C4-2B (cell line): ENCODE results near the gene H6PD.

Experiments
- H3K27ac ChIP-seq: fragments of 450-650 bp; 2 replicates; pipeline ENCODE4 v1.5.1; 2017
- ZFX ChIP-seq: fragments of 450-650 bp; IDR thresholded peaks from 2 replicates; pipeline ENCODE4 v1.6.1; 2017
- TF ChIP-seq, protein P1 (sequence below): fragments of 450-650 bp; conservative IDR thresholded peaks from 2 replicates; pipeline ENCODE4 v1.5.1; 2017; ENCODE audit warnings: mild to moderate bottlenecking

The H6PD gene

DNA sequence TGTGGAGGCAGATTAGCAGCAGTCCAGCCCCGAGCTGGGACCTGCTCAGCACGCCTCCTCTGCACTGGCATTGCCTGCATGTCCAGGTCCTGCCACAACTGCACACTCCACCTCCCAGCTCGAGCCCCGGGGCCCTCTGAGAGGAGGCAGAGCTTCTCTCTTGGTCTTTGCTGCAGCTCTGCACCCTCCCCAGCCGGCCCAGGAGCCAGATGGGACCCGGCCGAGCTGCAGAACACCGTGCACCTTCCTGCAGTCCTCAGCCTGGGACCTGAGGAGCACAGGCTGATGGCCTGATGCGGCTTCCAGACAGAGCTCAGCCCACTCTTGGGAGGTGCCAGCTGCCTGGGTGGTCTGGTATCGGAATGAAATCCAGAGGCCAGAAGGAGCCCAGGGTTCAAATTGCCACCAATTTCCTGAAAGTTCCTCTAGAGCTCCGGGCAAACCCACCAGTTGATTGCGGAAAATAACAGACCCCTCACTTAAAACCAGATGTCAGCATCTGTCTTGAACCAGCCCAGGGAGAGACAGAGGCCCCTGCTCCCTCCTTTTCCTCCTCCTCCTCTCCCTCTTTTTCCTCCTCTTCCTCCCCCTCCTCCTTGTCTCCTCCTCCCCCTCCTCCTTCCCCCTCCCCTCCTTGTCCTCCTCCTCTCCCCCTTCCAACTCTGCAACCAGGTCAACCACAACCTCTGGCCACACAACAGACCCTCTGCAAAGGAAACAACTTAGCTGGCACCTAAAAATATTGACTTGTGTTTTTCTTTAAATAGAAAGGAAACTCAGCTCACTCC is 47.5 kb downstream of the H6PD start:
- no peak for TF ChIP-seq ZFX
- TF ChIP-seq, protein P1, sequence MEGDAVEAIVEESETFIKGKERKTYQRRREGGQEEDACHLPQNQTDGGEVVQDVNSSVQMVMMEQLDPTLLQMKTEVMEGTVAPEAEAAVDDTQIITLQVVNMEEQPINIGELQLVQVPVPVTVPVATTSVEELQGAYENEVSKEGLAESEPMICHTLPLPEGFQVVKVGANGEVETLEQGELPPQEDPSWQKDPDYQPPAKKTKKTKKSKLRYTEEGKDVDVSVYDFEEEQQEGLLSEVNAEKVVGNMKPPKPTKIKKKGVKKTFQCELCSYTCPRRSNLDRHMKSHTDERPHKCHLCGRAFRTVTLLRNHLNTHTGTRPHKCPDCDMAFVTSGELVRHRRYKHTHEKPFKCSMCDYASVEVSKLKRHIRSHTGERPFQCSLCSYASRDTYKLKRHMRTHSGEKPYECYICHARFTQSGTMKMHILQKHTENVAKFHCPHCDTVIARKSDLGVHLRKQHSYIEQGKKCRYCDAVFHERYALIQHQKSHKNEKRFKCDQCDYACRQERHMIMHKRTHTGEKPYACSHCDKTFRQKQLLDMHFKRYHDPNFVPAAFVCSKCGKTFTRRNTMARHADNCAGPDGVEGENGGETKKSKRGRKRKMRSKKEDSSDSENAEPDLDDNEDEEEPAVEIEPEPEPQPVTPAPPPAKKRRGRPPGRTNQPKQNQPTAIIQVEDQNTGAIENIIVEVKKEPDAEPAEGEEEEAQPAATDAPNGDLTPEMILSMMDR = no peak
- H3K27ac ChIP-seq = no peak overlapping the region

DNA sequence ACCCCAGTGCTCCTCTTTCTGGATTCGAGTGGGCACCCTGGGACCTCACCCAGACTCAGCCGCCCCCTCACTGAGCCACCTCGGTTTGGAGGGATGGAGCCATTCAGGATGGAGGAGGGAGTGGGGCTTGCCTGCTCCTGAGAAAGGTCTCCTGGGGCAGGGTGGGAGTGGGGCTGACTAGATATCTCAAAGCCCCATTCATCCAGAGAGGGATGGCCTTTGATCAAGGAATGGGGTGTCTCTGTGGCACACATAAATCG is 48.1 kb downstream of the H6PD start:
- TF ChIP-seq, protein P1 = no peak
- TF ChIP-seq ZFX = no peak
- no peak overlapping the region for H3K27ac ChIP-seq

DNA sequence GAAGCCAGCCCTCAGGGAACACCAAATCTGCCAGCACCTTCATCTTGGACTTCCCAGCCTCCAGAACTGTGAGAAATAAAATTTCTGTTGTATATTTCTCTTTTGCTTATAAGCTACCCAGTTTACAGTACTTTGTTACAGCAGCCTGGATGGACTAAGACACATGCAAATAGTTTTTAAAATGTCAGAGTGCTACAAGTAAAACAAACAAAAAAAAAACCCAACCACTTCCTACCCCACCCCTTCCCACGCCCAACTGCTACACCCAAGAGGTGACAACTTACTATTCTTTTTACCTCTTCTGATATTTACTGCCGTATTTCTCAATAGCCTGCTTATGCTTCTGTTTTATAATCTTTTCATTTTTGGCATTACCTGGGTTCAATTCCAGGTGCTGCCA is 49.5 kb downstream of the H6PD start:
- H3K27ac ChIP-seq = no peak overlapping the region
- TF ChIP-seq, protein P1 = no peak
- TF ChIP-seq ZFX = no peak

DNA sequence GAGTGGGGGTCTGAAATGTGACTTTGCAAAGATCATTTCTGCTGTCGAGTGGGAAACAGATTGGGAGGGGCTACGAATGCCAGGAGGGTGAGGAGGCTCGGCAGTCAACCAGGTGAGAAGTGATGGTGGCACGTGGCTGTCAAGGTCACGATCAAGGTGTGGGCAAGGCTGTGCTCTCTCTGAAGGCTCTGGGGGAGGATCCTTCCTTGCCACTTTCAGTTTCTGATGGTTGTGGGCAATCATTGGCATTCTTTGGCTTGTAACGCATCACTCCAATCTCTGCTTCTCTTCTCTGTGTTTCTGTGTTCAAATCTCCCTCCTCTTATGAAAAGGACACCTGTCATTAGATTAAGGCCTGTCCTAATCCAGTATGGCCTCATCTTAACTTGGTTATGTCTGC is 52.0 kb downstream of the H6PD start:
- no peak overlapping the region for H3K27ac ChIP-seq
- TF ChIP-seq, protein P1 = no peak
- no peak for TF ChIP-seq ZFX

DNA sequence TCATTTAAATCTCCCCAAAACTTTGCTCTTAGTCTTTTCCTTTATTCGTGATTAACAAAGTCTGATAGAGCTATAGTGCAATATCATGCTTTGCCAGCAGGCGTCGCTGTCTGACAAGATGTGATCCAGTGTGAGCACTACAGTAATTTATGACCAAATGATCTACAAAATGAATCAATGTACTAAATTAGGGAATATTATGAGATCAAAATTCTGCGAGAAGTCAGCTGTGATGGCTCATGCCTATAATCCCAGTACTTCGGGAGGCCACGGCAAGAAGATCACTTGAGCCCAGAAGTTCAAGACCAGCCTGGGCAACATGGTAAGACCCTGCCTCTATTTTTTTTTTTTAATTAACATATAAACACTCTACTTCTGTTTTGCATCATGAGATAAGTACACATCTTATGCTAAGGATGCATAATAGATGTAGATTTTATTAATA is 54.5 kb downstream of the H6PD start:
- no peak overlapping the region for H3K27ac ChIP-seq

DNA sequence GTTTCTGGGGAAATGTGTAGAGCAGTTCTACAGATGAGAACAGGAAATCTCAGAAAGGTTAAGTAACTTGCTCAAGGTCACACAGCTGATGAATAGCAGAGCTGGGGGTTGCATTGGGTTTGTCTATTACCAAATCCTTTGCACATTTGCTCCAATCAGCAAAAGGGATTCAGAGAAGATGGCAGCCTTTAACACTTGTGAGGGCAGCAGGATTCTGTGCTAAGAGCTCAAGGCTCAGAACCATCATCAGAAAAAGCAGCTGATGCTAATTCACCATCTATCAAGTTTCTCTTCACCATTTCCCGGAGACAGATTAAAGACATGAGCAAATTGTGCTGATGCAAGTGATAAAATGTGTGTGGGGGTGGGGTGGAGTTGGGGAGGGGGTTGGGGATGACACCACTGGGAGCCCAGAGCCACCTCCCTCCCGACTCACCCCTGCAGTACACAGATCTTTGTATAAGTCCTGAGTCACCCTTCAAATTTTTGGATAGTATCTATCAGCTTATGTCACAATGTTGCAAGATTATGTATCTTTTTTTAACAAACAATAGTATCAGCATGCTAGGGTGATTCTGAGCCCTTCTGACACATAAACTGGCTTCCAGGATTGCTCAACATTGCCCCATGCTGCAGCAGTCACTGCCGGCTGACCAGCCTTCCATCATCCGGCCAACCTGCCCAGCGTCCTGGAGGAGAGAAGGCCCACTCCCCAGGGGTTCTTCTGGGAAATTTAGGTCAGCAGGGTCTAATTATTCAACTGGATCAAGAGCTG is 55.3 kb downstream of the H6PD start:
- TF ChIP-seq ZFX = no peak
- TF ChIP-seq, protein P1 = no peak
- H3K27ac ChIP-seq = no peak overlapping the region

More for the DNA sequence above, 54.5 kb downstream of the H6PD start:
- TF ChIP-seq ZFX = no peak
- TF ChIP-seq, protein P1 = peak; percentile 98

DNA sequence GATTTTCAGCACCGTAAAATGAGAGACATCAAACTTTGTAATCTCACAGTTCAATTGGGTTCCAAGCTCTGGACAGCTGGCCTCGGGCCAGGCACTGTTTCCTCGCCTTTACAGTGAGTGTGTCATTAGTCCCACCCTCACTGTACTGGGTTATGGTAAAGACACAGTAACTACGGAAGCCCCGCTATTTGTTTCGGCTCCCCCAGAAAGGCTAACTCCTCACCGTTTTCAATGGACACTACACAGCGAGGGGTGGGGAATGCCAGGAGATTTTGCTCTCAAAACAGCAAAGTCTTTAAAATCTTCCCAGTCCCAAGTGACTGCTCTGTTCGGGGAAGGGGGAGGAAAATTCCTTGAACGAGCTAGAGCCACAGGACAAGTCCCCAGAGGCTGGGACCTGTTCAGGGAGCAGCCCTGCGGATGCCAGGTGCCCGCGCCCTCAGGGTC is 57.4 kb downstream of the H6PD start:
- peak overlapping the region; percentile 60; the same call in 1 of the 2 replicates for H3K27ac ChIP-seq
- TF ChIP-seq ZFX = no peak
- TF ChIP-seq, protein P1 = no peak
